H9 (cell line): ENCODE measurements around the gene MKRN2OS. TPM values are rescaled to one million over a fixed set of nuclear protein-coding genes. Genes with fewer than 3 reads are reported as not detected.

Source experiments
- DNase-seq: peaks from one replicate; pipeline ENCODE4 v3.0.0-alpha.2; 2017
- H2AFZ ChIP-seq: one replicate; pipeline ENCODE4 v1.6.1; 2013; ENCODE audit warnings: mild to moderate bottlenecking, low read length, control low read depth, moderate library complexity
- H2AK5ac ChIP-seq: 2 replicates; pipeline ENCODE4 v1.6.1; 2013; ENCODE audit warnings: low read length, control low read depth, mixed read lengths; ENCODE audit not compliant: insufficient read length
- H2BK120ac ChIP-seq: one replicate; pipeline ENCODE4 v1.6.1; 2013; ENCODE audit warnings: low read depth, mild to moderate bottlenecking, low read length, control low read depth, inconsistent platforms; ENCODE audit not compliant: poor library complexity, severe bottlenecking
- H2BK12ac ChIP-seq: 2 replicates; pipeline ENCODE4 v1.6.1; 2013; ENCODE audit warnings: low read length, control low read depth, mixed read lengths, low read depth; ENCODE audit not compliant: insufficient read length
- H2BK15ac ChIP-seq: 2 replicates; pipeline ENCODE4 v1.6.1; 2013; ENCODE audit warnings: low read depth, low read length, control low read depth
- H2BK20ac ChIP-seq: one replicate; pipeline ENCODE4 v1.6.1; 2013; ENCODE audit warnings: low read depth, mild to moderate bottlenecking, low read length, control low read depth, inconsistent platforms; ENCODE audit not compliant: poor library complexity, severe bottlenecking
- H2BK5ac ChIP-seq: 2 replicates; pipeline ENCODE4 v1.6.1; 2013; ENCODE audit warnings: low read length, control low read depth, mixed read lengths; ENCODE audit not compliant: insufficient read length
- H3K14ac ChIP-seq: 2 replicates; pipeline ENCODE4 v1.6.1; 2013; ENCODE audit warnings: low read length, control low read depth; ENCODE audit not compliant: insufficient read depth
- H3K18ac ChIP-seq: 2 replicates; pipeline ENCODE4 v1.6.1; 2013; ENCODE audit warnings: low read depth, mild to moderate bottlenecking, mixed read lengths, low read length, control low read depth; ENCODE audit not compliant: insufficient read length
- H3K23ac ChIP-seq: 2 replicates; pipeline ENCODE4 v1.6.1; 2013; ENCODE audit warnings: low read length, control low read depth, mixed read lengths, low read depth; ENCODE audit not compliant: insufficient read length
- H3K23me2 ChIP-seq: 2 replicates; pipeline ENCODE4 v1.6.1; 2013; ENCODE audit warnings: low read depth, mild to moderate bottlenecking, mixed read lengths, low read length, control low read depth; ENCODE audit not compliant: insufficient read length, poor library complexity, severe bottlenecking
- H3K27ac ChIP-seq: 2 replicates; pipeline ENCODE4 v1.5.1; 2013; ENCODE audit warnings: low read length, control low read depth, mixed read lengths, low read depth; ENCODE audit not compliant: insufficient read length
- H3K27me3 ChIP-seq: 2 replicates; pipeline ENCODE4 v1.6.1; 2013; ENCODE audit warnings: low read length, control low read depth, inconsistent platforms; ENCODE audit not compliant: insufficient read depth
- H3K4ac ChIP-seq: 2 replicates; pipeline ENCODE4 v1.6.1; 2013; ENCODE audit warnings: low read depth, mild to moderate bottlenecking, control low read depth, inconsistent platforms, low read length, moderate library complexity
- H3K4me1 ChIP-seq: 2 replicates; pipeline ENCODE4 v1.6.1; 2013; ENCODE audit warnings: low read length, control low read depth, inconsistent platforms; ENCODE audit not compliant: insufficient read depth
- H3K4me2 ChIP-seq: 2 replicates; pipeline ENCODE4 v1.6.1; 2013; ENCODE audit warnings: low read length, control low read depth, mixed read lengths; ENCODE audit not compliant: insufficient read length, insufficient read depth
- H3K56ac ChIP-seq: 2 replicates; pipeline ENCODE4 v1.6.1; 2013; ENCODE audit warnings: low read depth, mild to moderate bottlenecking, mixed read lengths, low read length, control low read depth; ENCODE audit not compliant: insufficient read length
- H3K79me1 ChIP-seq: 2 replicates; pipeline ENCODE4 v1.6.1; 2013; ENCODE audit warnings: low read depth, mild to moderate bottlenecking, moderate library complexity, low read length, control low read depth, inconsistent platforms; ENCODE audit not compliant: insufficient read depth, poor library complexity, severe bottlenecking
- H3K79me2 ChIP-seq: 2 replicates; pipeline ENCODE4 v1.6.1; 2013; ENCODE audit warnings: low read length, control low read depth, inconsistent platforms; ENCODE audit not compliant: insufficient read depth
- H3K9ac ChIP-seq: 2 replicates; pipeline ENCODE4 v1.6.1; 2013; ENCODE audit warnings: low read length, control low read depth, mixed read lengths; ENCODE audit not compliant: insufficient read length; ENCODE audit errors: extremely low read depth
- H3K9me3 ChIP-seq: one replicate; pipeline ENCODE4 v1.6.1; 2013; ENCODE audit warnings: low read depth, low read length, inconsistent platforms; ENCODE audit not compliant: control insufficient read depth
- H3T11ph ChIP-seq: one replicate; pipeline ENCODE4 v1.6.1; 2013; ENCODE audit warnings: mild to moderate bottlenecking, low read length, control low read depth, inconsistent platforms
- H4K20me1 ChIP-seq: one replicate; pipeline ENCODE4 v1.6.1; 2013; ENCODE audit not compliant: control insufficient read depth, insufficient read length, insufficient read depth
- H4K5ac ChIP-seq: 2 replicates; pipeline ENCODE4 v1.6.1; 2013; ENCODE audit warnings: low read depth, mild to moderate bottlenecking, mixed read lengths, low read length, control low read depth; ENCODE audit not compliant: insufficient read length
- H4K8ac ChIP-seq: replicated peaks from 2 replicates; pipeline ENCODE4 v1.6.1; 2013; ENCODE audit warnings: low read length, control low read depth, mixed read lengths, low read depth; ENCODE audit not compliant: insufficient read length
- H4K91ac ChIP-seq: 2 replicates; pipeline ENCODE4 v1.6.1; 2013; ENCODE audit warnings: low read depth, mild to moderate bottlenecking, moderate library complexity, mixed read lengths, low read length, control low read depth; ENCODE audit not compliant: insufficient read length
- H3K27ac Mint-ChIP-seq, 3 experiments: 2 replicates in 2 of 3; 3 replicates in 1 of 3; pipeline ENCODE4 v1.8.0; 2020 to 2021; ENCODE audit warnings: mixed read lengths in 3 of 3, mild to moderate bottlenecking in 1 of 3, moderate library complexity in 1 of 3
- H3K27me3 Mint-ChIP-seq: 2 replicates; pipeline ENCODE4 v1.8.0; 2021; ENCODE audit warnings: low read depth, mild to moderate bottlenecking, moderate library complexity, mixed read lengths
- H3K36me3 Mint-ChIP-seq, 3 experiments: 2 replicates in 2 of 3; 3 replicates in 1 of 3; pipeline ENCODE4 v1.8.0; 2020 to 2021; ENCODE audit warnings: low read depth in 3 of 3, mixed read lengths in 3 of 3; ENCODE audit not compliant: insufficient read depth in 1 of 3
- H3K4me1 Mint-ChIP-seq, 2 experiments: 2 replicates each; pipeline ENCODE4 v1.8.0; 2020; ENCODE audit warnings: mixed read lengths in 2 of 2
- H3K4me3 Mint-ChIP-seq, 2 experiments: 2 replicates in 1 of 2; 3 replicates in 1 of 2; pipeline ENCODE4 v1.8.0; 2020 to 2021; ENCODE audit warnings: mild to moderate bottlenecking in 2 of 2, mixed read lengths in 2 of 2, moderate library complexity in 1 of 2
- H3K9me3 Mint-ChIP-seq, 2 experiments: 2 replicates in 1 of 2; 3 replicates in 1 of 2; pipeline ENCODE4 v1.8.0; 2020; ENCODE audit warnings: mild to moderate bottlenecking in 2 of 2, mixed read lengths in 2 of 2, moderate library complexity in 1 of 2
- CTCF ChIP-seq: fragments of 200-600 bp; sonication (generic); conservative IDR thresholded peaks from 3 replicates; pipeline ENCODE4 v1.8.0; 2021; ENCODE audit warnings: antibody characterized with exemption, mild to moderate bottlenecking
- WGBS: extraction: QIAGEN DNeasy Blood & Tissue Kit; methylation state at CpG from one replicate; pipeline ENCODE4 v1.1.7; 2013; ENCODE audit warnings: missing lambda C conversion rate, low lambda C conversion rate, mixed read lengths; ENCODE audit not compliant: insufficient read length; ENCODE audit errors: extremely low coverage; 5-methylcytosine and 5-hydroxymethylcytosine counted together
- total RNA-seq: library from RNA; stranded (reverse); gene quantifications from 2 replicates; pipeline ENCODE4 v1.2.1, GENCODE V29; 2021

Gene MKRN2OS
- total RNA-seq, 1 experiment from 2014 or later: 0.44 TPM

- DNase-seq: no peak
Measured at GRCh38 chr3:12522721-12523120, 22.6 kb downstream of the MKRN2OS start.

More at GRCh38 chr3:12522721-12523120, 22.6 kb downstream of the MKRN2OS start:
- Histone ChIP-seq H3K79me1 (no peaks in the 10 kb centered on the region), H3T11ph (no peak overlapping the region), H3K56ac (no peak overlapping the region), H2BK15ac (peak overlapping the region; percentile 27; the same call in 1 of the 2 replicates), H4K91ac (no peak overlapping the region), H3K23ac (no peak overlapping the region), H3K4me1 (no peaks in the 10 kb centered on the region), H2BK20ac (no peak overlapping the region), H3K27me3 (no peaks in the 10 kb centered on the region), H3K79me2 (no peaks in the 10 kb centered on the region), H2BK120ac (no peak overlapping the region), H3K9me3 (no peaks in the 10 kb centered on the region), H4K5ac (no peak overlapping the region), H3K18ac (no peak overlapping the region), H2AK5ac (no peak overlapping the region), H3K9ac (no peak overlapping the region), H3K4me2 (no peak overlapping the region), H4K8ac (no peak overlapping the region), H2AFZ (no peak overlapping the region), H3K4ac (no peak overlapping the region), H3K23me2 (no peaks in the 10 kb centered on the region), H3K27ac (no peak overlapping the region), H3K14ac (no peak overlapping the region), H4K20me1 (no peaks in the 10 kb centered on the region), H2BK12ac (no peak overlapping the region), H2BK5ac (no peak overlapping the region)
- H3K27ac Mint-ChIP-seq: no peak overlapping the region
- H3K36me3 Mint-ChIP-seq: peaks cover 13 to 25% (median 24%) of the 10 kb centered on the region in 3 experiments
- H3K4me3 Mint-ChIP-seq: no peak overlapping the region
- WGBS: no CpG with 5 or more reads among the region's 1 CpG
- H3K27me3 Mint-ChIP-seq: no peaks in the 10 kb centered on the region
- H3K9me3 Mint-ChIP-seq: peaks cover 0 to 5% of the 10 kb centered on the region in 2 experiments; a peak in 1 of 5 replicates
- H3K4me1 Mint-ChIP-seq: no peaks in the 10 kb centered on the region
- TF ChIP-seq CTCF: peak; percentile 13; the same call in 1 of the 3 replicates
